Endothelial cell of umbilical vein (primary cell): ENCODE results near the gene ZNF598. TPM values are rescaled to one million over a fixed set of nuclear protein-coding genes. Genes with fewer than 3 reads are reported as not detected.
A peak's percentile ranks its signal among the peaks of the same experiment; 100 is the strongest.

Source experiments
- BruUV-seq: library from RNA; stranded (reverse); fragments of 400-500 nt; replicated peaks from 2 replicates; lab custom pipeline; 2021; lab: Mats Ljungman, UMichigan
- CTCF ChIA-PET: fragments of 300-600, 350-600 bp; sonication (Branson Sonifier 250); formaldehyde crosslinking; loops from one replicate; lab custom pipeline; 2021; ENCODE audit warnings: antibody characterized with exemption, inconsistent platforms; lab: Charles Lee
- POLR2A ChIA-PET: fragments of 300-600, 350-600 bp; sonication (Branson Sonifier 250); formaldehyde crosslinking; loops from one replicate; lab custom pipeline; 2021; ENCODE audit warnings: antibody characterized with exemption, inconsistent platforms; lab: Charles Lee
- DNase-seq: peaks from one replicate; pipeline ENCODE4 v3.0.0-alpha.2; 2011; ENCODE audit warnings: low read depth, low spot score
- FAIRE-seq: peaks from 2 replicates; lab custom pipeline; 2011; peaks lifted over from hg19 to GRCh38; lab: Jason Lieb, UNC
- H2AFZ ChIP-seq: 2 replicates; pipeline ENCODE4 v1.6.0; 2012; ENCODE audit warnings: low read depth, low read length, control low read depth, inconsistent platforms
- H3K27ac ChIP-seq: 2 replicates; pipeline ENCODE4 v1.5.1; 2011; ENCODE audit warnings: low read depth, mild to moderate bottlenecking, control low read depth, low read length, moderate library complexity; ENCODE audit not compliant: insufficient read depth
- H3K27me3 ChIP-seq, 2 experiments: 2 replicates each; pipeline versions ENCODE4 v1.6.0 to v1.6.1; 2011; ENCODE audit warnings: low read length in 2 of 2, mixed read lengths in 1 of 2; ENCODE audit not compliant: control insufficient read depth in 2 of 2, insufficient read depth in 2 of 2
- H3K36me3 ChIP-seq, 2 experiments: 2 replicates in 1 of 2; 3 replicates in 1 of 2; pipeline ENCODE4 v1.5.1; 2011; ENCODE audit warnings: low read length in 2 of 2, mild to moderate bottlenecking in 1 of 2, moderate library complexity in 1 of 2; ENCODE audit not compliant: control insufficient read depth in 2 of 2, insufficient read depth in 2 of 2; ENCODE audit errors: extremely low read depth in 1 of 2
- H3K4me1 ChIP-seq: 3 replicates; pipeline ENCODE4 v1.5.1; 2011; ENCODE audit warnings: mild to moderate bottlenecking, low read length; ENCODE audit not compliant: control insufficient read depth, insufficient read depth; ENCODE audit errors: extremely low read depth
- H3K4me2 ChIP-seq: 2 replicates; pipeline ENCODE4 v1.6.1; 2011; ENCODE audit warnings: low read length, control low read depth, mixed read lengths; ENCODE audit not compliant: insufficient read depth
- H3K4me3 ChIP-seq, 3 experiments: fragments of 200-600 bp in 1 of 3; sonication (generic), shearing (Covaris generic) in 1 of 3; replicated peaks in 1 of 3; 2 replicates each; pipeline ENCODE4 v1.5.1; 2011 to 2016; ENCODE audit warnings: control low read depth in 3 of 3, low read length in 3 of 3, mild to moderate bottlenecking in 2 of 3, inconsistent platforms in 1 of 3, low read depth in 1 of 3, moderate library complexity in 1 of 3; ENCODE audit not compliant: insufficient read depth in 1 of 3
- H3K79me2 ChIP-seq: 2 replicates; pipeline ENCODE4 v1.6.0; 2012; ENCODE audit warnings: low read length, inconsistent platforms; ENCODE audit not compliant: control insufficient read depth, insufficient read depth
- H3K9ac ChIP-seq: replicated peaks from 2 replicates; pipeline ENCODE3; 2011; ENCODE audit warnings: low read length, control low read depth; ENCODE audit not compliant: insufficient read depth; ENCODE audit errors: extremely low read depth
- H3K9me1 ChIP-seq: replicated peaks from 3 replicates; pipeline ENCODE4 v1.6.0; 2011; ENCODE audit warnings: mild to moderate bottlenecking, low read length; ENCODE audit not compliant: control insufficient read depth, insufficient read depth; ENCODE audit errors: extremely low read depth
- H3K9me3 ChIP-seq: replicated peaks from 2 replicates; pipeline ENCODE4 v1.5.1; 2012; ENCODE audit warnings: low read length, inconsistent platforms; ENCODE audit not compliant: control insufficient read depth, insufficient read depth
- H4K20me1 ChIP-seq: replicated peaks from 2 replicates; pipeline ENCODE3; 2011; ENCODE audit warnings: mild to moderate bottlenecking, low read length; ENCODE audit not compliant: control insufficient read depth, insufficient read depth; ENCODE audit errors: extremely low read depth
- CTCF ChIP-seq, 2 donors: IDR thresholded peaks; 1 replicate in 1 of 2; 2 replicates in 1 of 2; pipeline ENCODE4 v1.5.1; 2011; ENCODE audit warnings: low read length in 2 of 2, mild to moderate bottlenecking in 2 of 2, moderate library complexity in 2 of 2, control low read depth in 1 of 2, inconsistent platforms in 1 of 2, low read depth in 1 of 2; ENCODE audit not compliant: insufficient read depth in 1 of 2; ENCODE audit errors: extremely low read depth in 1 of 2
- EZH2 ChIP-seq: IDR thresholded peaks from 2 replicates; pipeline ENCODE4 v1.6.1; 2012; ENCODE audit warnings: borderline replicate concordance, low read depth, mild to moderate bottlenecking, moderate library complexity, low read length, inconsistent platforms; ENCODE audit not compliant: severe bottlenecking
- FOS ChIP-seq: IDR thresholded peaks from 2 replicates; pipeline ENCODE4 v1.6.1; 2011; ENCODE audit warnings: mild to moderate bottlenecking, low read length, moderate library complexity, borderline replicate concordance; ENCODE audit not compliant: insufficient read depth
- GATA2 ChIP-seq: IDR thresholded peaks from 2 replicates; pipeline ENCODE4 v1.7.0; 2011; ENCODE audit warnings: low read depth, mild to moderate bottlenecking, moderate library complexity, mixed read lengths, low read length; ENCODE audit not compliant: insufficient read length, insufficient read depth
- JUN ChIP-seq: IDR thresholded peaks from 2 replicates; pipeline ENCODE4 v1.6.1; 2011; ENCODE audit warnings: borderline replicate concordance, low read depth; ENCODE audit not compliant: insufficient read length, insufficient read depth
- MAX ChIP-seq: IDR thresholded peaks from 2 replicates; pipeline ENCODE4 v1.6.1; 2011; ENCODE audit not compliant: insufficient read depth, insufficient read length
- MYC ChIP-seq: IDR thresholded peaks from one replicate; pipeline ENCODE4 v1.6.1; 2011; ENCODE audit warnings: mild to moderate bottlenecking, low read depth, low read length
- POLR2A ChIP-seq: IDR thresholded peaks from 2 replicates; pipeline ENCODE4 v1.6.1; 2012; ENCODE audit warnings: low read depth, mild to moderate bottlenecking, control low read depth, low read length
- POLR2AphosphoS5 ChIP-seq: IDR thresholded peaks from 2 replicates; pipeline ENCODE4 v1.6.1; 2012; ENCODE audit warnings: low read depth, mild to moderate bottlenecking, control low read depth, low read length, moderate library complexity; ENCODE audit not compliant: insufficient read depth
- dilution Hi-C: fragments of 300-500 bp; cut with MboI; formaldehyde crosslinking; loops from one replicate; pipeline ENCODE4 v1.15.0; 2019; ENCODE audit warnings: low sequenced_read_pairs; ENCODE audit not compliant: extremely low pct_ligation_motif_present
- intact Hi-C: fragments of 100-400 bp; cut with micrococcal nuclease; formaldehyde crosslinking; loops from one replicate; pipeline ENCODE4 v1.10.0; 2022
- polyA plus RNA-seq, 4 experiments: library from polyadenylated mRNA; depleted of rRNA in 3 of 4; stranded (reverse) in 3 of 4; unstranded in 1 of 4; fragments of >200 nt; gene quantifications; 2 replicates each; pipeline versions ENCODE4 v1.2.1 to v1.2.3, GENCODE V29; 2011 to 2012; ENCODE audit warnings: missing spikeins in 1 of 4
- total RNA-seq: library from RNA; stranded (reverse); gene quantifications from 2 replicates; pipeline ENCODE4 v1.2.3, GENCODE V29; 2021

Gene ZNF598
- total and polyA plus RNA-seq, 2 donors (not counting 3 experiments of a cell fraction or from before 2014, with no cell fraction given), result 43.3 to 67.0 TPM

DNA sequence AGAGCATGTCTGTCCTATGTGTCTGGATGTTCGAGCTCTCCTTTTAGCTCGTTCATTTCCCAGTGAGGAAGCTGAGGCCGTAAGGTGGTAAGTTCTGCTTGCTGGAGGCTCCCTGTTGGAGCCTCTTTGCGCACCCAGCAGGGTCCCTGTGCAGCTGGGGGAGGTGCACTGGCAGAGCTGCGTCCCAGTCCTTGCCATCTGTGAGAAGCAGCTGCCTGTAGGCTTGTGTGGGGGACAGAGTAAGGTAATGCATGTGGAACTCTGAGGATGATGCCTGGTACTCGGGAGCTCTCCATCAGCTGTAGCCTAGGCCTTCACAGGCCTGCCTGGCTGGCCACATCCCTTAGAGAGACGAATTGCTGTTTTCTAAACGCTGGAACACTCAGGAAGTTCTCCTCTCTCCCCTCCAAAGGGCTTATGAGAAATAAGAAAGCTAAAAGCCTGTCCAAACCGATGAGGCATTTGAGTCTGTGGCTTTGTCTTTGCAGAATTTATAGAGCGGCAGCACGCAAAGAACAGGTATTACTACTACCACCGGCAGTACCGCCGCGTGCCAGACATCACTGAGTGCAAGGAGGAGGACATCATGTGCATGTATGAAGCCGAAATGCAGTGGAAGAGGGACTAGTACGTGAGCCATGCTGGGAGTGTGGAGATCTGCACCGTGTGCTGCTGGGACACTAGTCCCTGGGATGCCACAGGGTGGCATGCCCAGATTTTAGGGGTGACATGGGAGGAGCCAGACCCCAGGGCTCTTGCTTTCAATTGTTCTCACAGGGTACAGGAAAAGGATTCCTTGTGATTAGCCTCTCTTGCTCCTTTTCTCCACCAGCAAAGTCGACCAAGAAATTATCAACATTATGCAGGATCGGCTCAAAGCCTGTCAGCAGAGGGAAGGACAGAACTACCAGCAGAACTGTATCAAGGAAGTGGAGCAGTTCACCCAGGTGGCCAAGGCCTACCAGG is 48.7 kb downstream of the ZNF598 start:
- H3K4me3 ChIP-seq, result peak overlapping the region in 1 of 3 experiments; percentile 63
- H3K36me3 ChIP-seq, result peaks cover 8 to 17% of the 10 kb centered on the region in 2 experiments
- POLR2A ChIA-PET, result interaction anchor here (0.6 kb wide), 1 partner anchor 87 kb away, joined by 7 read pairs; no protein-coding TSS in a partner anchor
- no peak overlapping the region for H3K27ac ChIP-seq
- intact Hi-C loops (no loop called here), dilution Hi-C loops (no loop called here)
- no peaks in the 10 kb centered on the region for H3K9me1 ChIP-seq
- FAIRE-seq (peak; percentile 64), DNase-seq (peak; percentile 39)
- H4K20me1 ChIP-seq, result no peaks in the 10 kb centered on the region
- CTCF ChIA-PET, result interaction anchor here (0.6 to 2.2 kb wide), 3 partner anchors 15 to 180 kb away, joined by 4 to 9 read pairs (median 4); no protein-coding TSS in a partner anchor
- no peak overlapping the region for H2AFZ ChIP-seq
- TF ChIP-seq JUN, result no peak
- TF ChIP-seq MAX, result no peak
- TF ChIP-seq GATA2, result no peak
- no peak for TF ChIP-seq MYC
- TF ChIP-seq POLR2A, result peak; percentile 93
- TF ChIP-seq POLR2AphosphoS5, result peak; percentile 74
- no peak for TF ChIP-seq FOS
- no peak for TF ChIP-seq CTCF (IDR thresholded peaks at IDR 0.05; ENCODE audit: extremely low read depth in 1 of 2, insufficient read depth in 1 of 2, low read depth in 1 of 2, low read length in 2 of 2)
- no peak for TF ChIP-seq EZH2
- H3K4me2 ChIP-seq, result peak overlapping the region; percentile 76
- H3K27me3 ChIP-seq, result no peaks in the 10 kb centered on the region
- no peaks in the 10 kb centered on the region for H3K9me3 ChIP-seq
- peaks cover 49% of the 10 kb centered on the region for H3K79me2 ChIP-seq
- no TSS peak for BruUV-seq
- H3K4me1 ChIP-seq, result peaks cover 26% of the 10 kb centered on the region
- H3K9ac ChIP-seq, result no peak overlapping the region
